Neural progenitor cell (in vitro differentiated cells): ENCODE results near the gene F13A1. TPM values are rescaled to one million over a fixed set of nuclear protein-coding genes. Genes with fewer than 3 reads are reported as not detected.

Experiments used
- DNase-seq: peaks from one replicate; pipeline ENCODE4 v3.0.0-alpha.2; 2016; ENCODE audit warnings: low spot score
- H2AFZ ChIP-seq: fragments of 200-600 bp; sonication (generic); replicated peaks from 2 replicates; pipeline ENCODE4 v1.6.1; 2016; ENCODE audit warnings: antibody characterized with exemption
- H3F3A ChIP-seq: fragments of 200-600 bp; sonication (generic); 2 replicates; pipeline ENCODE4 v1.6.1; 2016; ENCODE audit warnings: antibody characterized with exemption, low read depth
- H3K27ac ChIP-seq: fragments of 200-600 bp; sonication (generic); 2 replicates; pipeline ENCODE4 v1.5.1; 2016; ENCODE audit warnings: mild to moderate bottlenecking
- H3K27me3 ChIP-seq: fragments of 200-600 bp; sonication (generic); 2 replicates; pipeline ENCODE4 v1.6.1; 2016; ENCODE audit warnings: mild to moderate bottlenecking, moderate library complexity
- H3K36me3 ChIP-seq: fragments of 200-600 bp; sonication (generic); 2 replicates; pipeline ENCODE4 v1.5.1; 2016
- H3K4me1 ChIP-seq: fragments of 200-600 bp; sonication (generic); 2 replicates; pipeline ENCODE4 v1.6.1; 2016; ENCODE audit warnings: mixed run types
- H3K4me2 ChIP-seq: fragments of 200-600 bp; sonication (generic); 2 replicates; pipeline ENCODE4 v1.6.1; 2016
- H3K4me3 ChIP-seq: fragments of 200-600 bp; sonication (generic); 2 replicates; pipeline ENCODE4 v1.5.1; 2016
- H3K79me2 ChIP-seq: fragments of 200-600 bp; sonication (generic); 2 replicates; pipeline ENCODE4 v1.6.1; 2016; ENCODE audit warnings: low read depth
- H3K9ac ChIP-seq: fragments of 200-600 bp; sonication (generic); 2 replicates; pipeline ENCODE4 v1.6.1; 2016
- H3K9me3 ChIP-seq: fragments of 200-600 bp; sonication (generic); 2 replicates; pipeline ENCODE4 v1.5.1; 2016; ENCODE audit warnings: low read depth
- H4K20me1 ChIP-seq: fragments of 200-600 bp; sonication (generic); 2 replicates; pipeline ENCODE4 v1.6.1; 2016; ENCODE audit warnings: low read depth
- H3K27ac Mint-ChIP-seq: 3 replicates; pipeline ENCODE4 v1.8.0; 2021; ENCODE audit warnings: mixed read lengths
- H3K27me3 Mint-ChIP-seq: 2 replicates; pipeline ENCODE4 v1.8.0; 2022; ENCODE audit warnings: low read depth, mild to moderate bottlenecking, inconsistent platforms, moderate library complexity, mixed read lengths; ENCODE audit not compliant: insufficient read depth
- H3K36me3 Mint-ChIP-seq: 3 replicates; pipeline ENCODE4 v1.8.0; 2021; ENCODE audit warnings: mixed read lengths
- H3K4me1 Mint-ChIP-seq: 3 replicates; pipeline ENCODE4 v1.8.0; 2021; ENCODE audit warnings: mixed read lengths
- H3K4me3 Mint-ChIP-seq: 3 replicates; pipeline ENCODE4 v1.8.0; 2021; ENCODE audit warnings: mild to moderate bottlenecking, moderate library complexity, mixed read lengths
- H3K9me3 Mint-ChIP-seq: 3 replicates; pipeline ENCODE4 v1.8.0; 2020; ENCODE audit warnings: mixed read lengths
- EZH2 ChIP-seq: fragments of 200-600 bp; sonication (generic); IDR thresholded peaks from 2 replicates; pipeline ENCODE4 v1.6.1; 2017; ENCODE audit warnings: antibody characterized with exemption, mild to moderate bottlenecking, moderate library complexity
- EZH2phosphoT487 ChIP-seq: fragments of 200-600 bp; sonication (generic); IDR thresholded peaks from 2 replicates; pipeline ENCODE4 v1.6.1; 2017; ENCODE audit warnings: antibody characterized with exemption
- total RNA-seq: library from RNA; depleted of rRNA; stranded (reverse); fragments of >200 nt; gene quantifications from 2 replicates; pipeline ENCODE4 v1.2.3, GENCODE V29; 2015; ENCODE audit warnings: low replicate concordance
- TF ChIP-seq, protein P1 (sequence below): fragments of 200-600 bp; sonication (generic); IDR thresholded peaks from 2 replicates; pipeline ENCODE4 v1.5.1; 2017; ENCODE audit warnings: antibody characterized with exemption, mild to moderate bottlenecking

The F13A1 gene
- total RNA-seq, 1 donor from 2014 or later, result 3.6 TPM

DNA sequence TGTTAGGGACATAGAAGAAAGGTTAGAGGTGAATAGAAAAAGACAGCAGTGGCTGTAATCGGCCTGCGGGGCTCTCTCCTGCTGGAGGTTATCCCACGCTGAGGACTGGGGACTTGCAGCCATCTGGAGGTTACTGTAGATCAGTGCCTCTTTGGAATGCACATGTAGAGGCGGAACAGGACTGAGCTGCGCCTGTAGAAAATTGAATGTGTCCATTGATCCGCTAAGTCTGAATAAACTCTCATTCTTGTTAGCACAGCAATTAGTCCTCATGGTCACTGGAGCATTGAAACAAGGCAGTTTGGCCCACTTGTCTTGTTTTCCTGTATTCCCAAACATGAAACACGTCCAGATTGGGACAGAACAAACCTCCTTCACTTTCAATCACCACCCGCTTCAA, 46.3 kb upstream of the F13A1 start:
- H3K27me3 ChIP-seq, result no peaks in the 10 kb centered on the region
- no peak overlapping the region for H3K27ac ChIP-seq
- no peaks in the 10 kb centered on the region for H3K9me3 ChIP-seq
- Mint-ChIP-seq H3K4me3 (no peak overlapping the region), H3K4me1 (peaks cover 5% of the 10 kb centered on the region), H3K36me3 (no peaks in the 10 kb centered on the region), H3K27ac (no peak overlapping the region), H3K9me3 (peaks cover 7% of the 10 kb centered on the region), H3K27me3 (peaks cover 6% of the 10 kb centered on the region)
- TF ChIP-seq, protein P1, sequence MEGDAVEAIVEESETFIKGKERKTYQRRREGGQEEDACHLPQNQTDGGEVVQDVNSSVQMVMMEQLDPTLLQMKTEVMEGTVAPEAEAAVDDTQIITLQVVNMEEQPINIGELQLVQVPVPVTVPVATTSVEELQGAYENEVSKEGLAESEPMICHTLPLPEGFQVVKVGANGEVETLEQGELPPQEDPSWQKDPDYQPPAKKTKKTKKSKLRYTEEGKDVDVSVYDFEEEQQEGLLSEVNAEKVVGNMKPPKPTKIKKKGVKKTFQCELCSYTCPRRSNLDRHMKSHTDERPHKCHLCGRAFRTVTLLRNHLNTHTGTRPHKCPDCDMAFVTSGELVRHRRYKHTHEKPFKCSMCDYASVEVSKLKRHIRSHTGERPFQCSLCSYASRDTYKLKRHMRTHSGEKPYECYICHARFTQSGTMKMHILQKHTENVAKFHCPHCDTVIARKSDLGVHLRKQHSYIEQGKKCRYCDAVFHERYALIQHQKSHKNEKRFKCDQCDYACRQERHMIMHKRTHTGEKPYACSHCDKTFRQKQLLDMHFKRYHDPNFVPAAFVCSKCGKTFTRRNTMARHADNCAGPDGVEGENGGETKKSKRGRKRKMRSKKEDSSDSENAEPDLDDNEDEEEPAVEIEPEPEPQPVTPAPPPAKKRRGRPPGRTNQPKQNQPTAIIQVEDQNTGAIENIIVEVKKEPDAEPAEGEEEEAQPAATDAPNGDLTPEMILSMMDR, result peak; percentile 7
- TF ChIP-seq EZH2phosphoT487, result no peak
- H3K79me2 ChIP-seq, result no peaks in the 10 kb centered on the region
- H3K4me3 ChIP-seq, result no peak overlapping the region
- no peak overlapping the region for H2AFZ ChIP-seq
- H3K4me1 ChIP-seq, result no peaks in the 10 kb centered on the region
- H3K36me3 ChIP-seq, result no peaks in the 10 kb centered on the region
- no peak overlapping the region for H3K4me2 ChIP-seq
- H4K20me1 ChIP-seq, result no peaks in the 10 kb centered on the region
- DNase-seq, result peak; percentile 31
- no peaks in the 10 kb centered on the region for H3F3A ChIP-seq
- H3K9ac ChIP-seq, result no peak overlapping the region

DNA sequence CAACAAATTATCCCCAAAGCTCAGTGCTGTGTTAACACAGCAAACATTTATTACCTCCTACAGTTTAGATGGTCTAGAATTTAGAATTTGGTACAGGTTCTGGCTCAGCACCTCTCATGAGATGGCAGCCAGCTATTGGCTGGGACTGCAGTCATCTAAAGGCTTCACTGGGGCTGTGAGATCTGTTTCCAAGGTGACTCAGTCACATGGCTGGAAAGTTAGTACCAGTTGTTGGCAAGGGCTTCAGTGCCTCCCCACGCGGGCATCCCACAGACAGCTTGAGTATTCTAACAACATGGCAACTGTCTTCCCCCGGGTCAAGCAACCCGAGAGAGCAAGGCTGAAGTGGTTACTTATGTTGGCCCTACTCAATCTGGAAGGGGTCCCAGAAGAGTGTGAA, 44.8 kb upstream of the F13A1 start:
- Histone ChIP-seq H3K79me2 (no peaks in the 10 kb centered on the region), H3K4me2 (no peak overlapping the region), H3K36me3 (no peaks in the 10 kb centered on the region), H3K27ac (no peak overlapping the region), H3K4me3 (no peak overlapping the region), H4K20me1 (no peaks in the 10 kb centered on the region), H3K9me3 (no peaks in the 10 kb centered on the region), H3K27me3 (no peaks in the 10 kb centered on the region), H3F3A (no peaks in the 10 kb centered on the region), H2AFZ (no peak overlapping the region), H3K9ac (no peak overlapping the region), H3K4me1 (no peaks in the 10 kb centered on the region)
- Mint-ChIP-seq H3K4me3 (no peak overlapping the region), H3K36me3 (no peaks in the 10 kb centered on the region), H3K27ac (no peak overlapping the region), H3K9me3 (no peaks in the 10 kb centered on the region), H3K27me3 (peaks cover 6% of the 10 kb centered on the region), H3K4me1 (peaks cover 5% of the 10 kb centered on the region)
- TF ChIP-seq EZH2, result no peak
- no peak for TF ChIP-seq EZH2phosphoT487
- TF ChIP-seq, protein P1, result no peak
- DNase-seq, result no peak

DNA sequence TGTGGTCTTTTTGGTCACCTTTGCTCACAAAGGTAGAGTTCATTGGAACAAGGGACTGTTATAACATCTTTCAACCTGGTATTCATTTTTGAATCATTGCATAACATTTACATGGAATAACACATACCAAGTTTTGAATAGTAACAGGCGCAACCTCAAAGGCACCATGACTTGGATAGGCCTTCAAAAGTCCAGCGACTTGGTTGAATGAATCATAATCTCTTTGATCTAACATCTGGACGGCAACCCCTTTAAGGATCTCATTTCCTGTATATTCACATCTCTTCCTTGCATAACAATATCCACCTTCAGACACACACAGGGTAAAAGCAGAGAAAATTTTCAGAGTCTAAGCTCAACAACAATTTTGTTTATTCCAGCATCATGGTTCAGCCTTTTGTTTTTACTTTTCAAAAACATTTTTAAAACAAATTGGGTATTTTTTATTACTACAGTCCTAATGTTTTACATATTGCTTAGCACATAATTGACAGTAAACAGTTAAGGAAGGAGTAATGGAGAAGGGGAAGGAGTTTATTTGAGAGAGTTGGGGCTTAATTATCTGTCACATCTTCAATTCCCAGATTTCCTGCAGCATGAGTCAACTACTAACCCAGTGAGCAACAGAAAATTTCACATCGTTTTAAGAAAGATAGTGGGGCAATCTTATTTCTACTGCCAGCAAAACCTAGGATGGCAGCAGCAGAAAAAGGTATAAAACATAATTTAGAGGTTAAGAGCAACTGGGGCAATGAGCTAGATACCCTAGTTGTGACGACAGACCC, 41.8 kb upstream of the F13A1 start:
- no peak overlapping the region for H3K4me3 Mint-ChIP-seq

More for the DNA sequence above, 41.8 kb upstream of the F13A1 start:
- H3K4me3 ChIP-seq, result no peak overlapping the region
- H4K20me1 ChIP-seq, result no peaks in the 10 kb centered on the region
- no peaks in the 10 kb centered on the region for H3K9me3 ChIP-seq
- no peaks in the 10 kb centered on the region for H3K36me3 ChIP-seq
- H3F3A ChIP-seq, result no peaks in the 10 kb centered on the region
- H2AFZ ChIP-seq, result no peak overlapping the region
- H3K4me1 ChIP-seq, result no peaks in the 10 kb centered on the region
- no peaks in the 10 kb centered on the region for H3K27me3 ChIP-seq
- Mint-ChIP-seq H3K9me3 (no peaks in the 10 kb centered on the region), H3K27me3 (peaks cover 5% of the 10 kb centered on the region), H3K27ac (no peak overlapping the region), H3K36me3 (no peaks in the 10 kb centered on the region), H3K4me1 (peaks cover 8% of the 10 kb centered on the region)
- no peak overlapping the region for H3K4me2 ChIP-seq
- no peak overlapping the region for H3K27ac ChIP-seq
- H3K9ac ChIP-seq, result no peak overlapping the region
- H3K79me2 ChIP-seq, result no peaks in the 10 kb centered on the region
- no peak for DNase-seq
- TF ChIP-seq EZH2phosphoT487 (no peak), EZH2 (no peak)
- TF ChIP-seq, protein P1, result no peak
